Stimulated activated CD8-positive, alpha-beta memory T cell treated with anti-CD3 and anti-CD28 coated beads, Interleukin-7, amount 100 ng/mL, for 4 hours (primary cell): ENCODE results near the gene TFDP1.

Experiments
- DNase-seq, 2 donors: peaks; one replicate each; pipeline ENCODE4 v3.0.0-alpha.2; 2020; ENCODE audit warnings: low read depth in 2 of 2

Gene TFDP1

GRCh38 chr13:113584205-113584869, at the start of gene TFDP1:
Gene TFDP1, plus strand, starts transcription at chr13:113584753. Its CDS starts 1,085 bp downstream, at chr13:113585838.
- peak in 1 of 2 donors; percentile 41 for DNase-seq

- DNase-seq = no peak
Measured at GRCh38 chr13:113535381-113535781, 49.2 kb upstream of the TFDP1 start.

GRCh38 chr13:113536461-113537110, 48.0 kb upstream of the TFDP1 start:
- DNase-seq = no peak

- no peak for DNase-seq
Measured at GRCh38 chr13:113537205-113537604, 47.3 kb upstream of the TFDP1 start.

- no peak for DNase-seq
Measured at GRCh38 chr13:113537909-113538688, 46.5 kb upstream of the TFDP1 start.

GRCh38 chr13:113538689-113539058, 45.9 kb upstream of the TFDP1 start:
- DNase-seq = no peak

- DNase-seq = no peak
Measured at GRCh38 chr13:113539176-113539575, 45.4 kb upstream of the TFDP1 start.

- no peak for DNase-seq
Measured at GRCh38 chr13:113539822-113540221, 44.7 kb upstream of the TFDP1 start.

- no peak for DNase-seq
Measured at GRCh38 chr13:113540523-113540922, 44.0 kb upstream of the TFDP1 start.

GRCh38 chr13:113542751-113543424, 41.7 kb upstream of the TFDP1 start:
- no peak for DNase-seq

- no peak for DNase-seq
Measured at GRCh38 chr13:113544071-113544891, 40.3 kb upstream of the TFDP1 start.

- DNase-seq = no peak
Measured at GRCh38 chr13:113544896-113545295, 39.7 kb upstream of the TFDP1 start.

GRCh38 chr13:113545455-113545930, 39.1 kb upstream of the TFDP1 start:
- DNase-seq = no peak

GRCh38 chr13:113545931-113546516, 38.5 kb upstream of the TFDP1 start:
- DNase-seq = no peak

GRCh38 chr13:113546571-113547237, 37.8 kb upstream of the TFDP1 start:
- DNase-seq = no peak

- no peak for DNase-seq
Measured at GRCh38 chr13:113547238-113547971, 37.1 kb upstream of the TFDP1 start.

GRCh38 chr13:113548171-113548641, 36.3 kb upstream of the TFDP1 start:
- no peak for DNase-seq

- DNase-seq = no peak
Measured at GRCh38 chr13:113548778-113549621, 35.6 kb upstream of the TFDP1 start.
